ENCODE data around the gene NHP2. TPM values are rescaled to one million over a fixed set of nuclear protein-coding genes. Genes with fewer than 3 reads are reported as not detected.
A peak's percentile ranks its signal among the peaks of the same experiment; 100 is the strongest.

Gene NHP2
- total and polyA plus RNA-seq, 9 of the 15 experiments (the other 6 are each of a cell fraction or from before 2014, with no cell fraction given), result 52.8 to 622 (median 144) TPM

DNA sequence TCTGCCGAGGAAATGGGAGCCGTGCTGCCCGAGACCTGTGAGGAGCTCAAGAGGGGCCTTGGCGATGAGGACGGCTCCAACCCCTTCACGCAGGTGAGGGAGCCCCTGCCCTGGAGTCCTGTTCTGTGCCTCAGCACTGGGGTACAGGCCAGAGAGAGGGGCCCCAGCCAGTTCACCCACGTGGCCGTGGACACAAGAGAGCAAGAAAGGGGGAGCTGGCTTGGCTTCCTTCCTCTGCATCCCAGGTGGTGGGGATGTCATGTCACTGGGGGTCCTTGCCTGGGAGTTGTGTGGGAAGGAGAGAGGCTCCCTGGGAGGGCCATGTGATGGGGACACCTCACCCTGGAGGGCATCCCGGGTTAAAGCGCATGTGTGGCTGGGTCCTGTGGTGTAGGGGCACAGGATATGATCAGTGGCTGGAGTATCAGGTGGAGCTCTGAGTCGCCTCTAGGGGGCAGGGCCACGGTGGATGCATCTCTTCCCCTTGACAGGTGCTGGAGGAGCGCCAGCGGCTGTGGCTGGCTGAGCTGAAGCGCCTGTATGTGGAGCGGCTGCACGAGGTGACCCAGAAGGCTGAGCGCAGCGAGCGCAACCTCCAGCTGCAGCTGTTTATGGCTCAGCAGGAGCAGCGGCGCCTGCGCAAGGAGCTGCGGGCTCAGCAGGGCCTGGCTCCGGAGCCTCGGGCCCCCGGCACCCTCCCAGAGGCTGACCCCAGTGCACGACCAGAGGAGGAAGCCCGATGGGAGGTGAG lies 32.9 kb downstream of the NHP2 start (continued):
- no peak for TF ChIP-seq BRCA1 (IDR thresholded peaks at IDR 0.05)
- no peak for TF ChIP-seq BRCA1 (CRISPR knock-in tag; IDR thresholded peaks at IDR 0.05)
- TF ChIP-seq NONO (IDR thresholded peaks at IDR 0.05; ENCODE audit: low read depth in 2 of 2, low read length in 1 of 2), result no peak
- TF ChIP-seq WHSC1 (IDR thresholded peaks at IDR 0.05; ENCODE audit: low read length), result no peak
- TF ChIP-seq, protein P1, sequence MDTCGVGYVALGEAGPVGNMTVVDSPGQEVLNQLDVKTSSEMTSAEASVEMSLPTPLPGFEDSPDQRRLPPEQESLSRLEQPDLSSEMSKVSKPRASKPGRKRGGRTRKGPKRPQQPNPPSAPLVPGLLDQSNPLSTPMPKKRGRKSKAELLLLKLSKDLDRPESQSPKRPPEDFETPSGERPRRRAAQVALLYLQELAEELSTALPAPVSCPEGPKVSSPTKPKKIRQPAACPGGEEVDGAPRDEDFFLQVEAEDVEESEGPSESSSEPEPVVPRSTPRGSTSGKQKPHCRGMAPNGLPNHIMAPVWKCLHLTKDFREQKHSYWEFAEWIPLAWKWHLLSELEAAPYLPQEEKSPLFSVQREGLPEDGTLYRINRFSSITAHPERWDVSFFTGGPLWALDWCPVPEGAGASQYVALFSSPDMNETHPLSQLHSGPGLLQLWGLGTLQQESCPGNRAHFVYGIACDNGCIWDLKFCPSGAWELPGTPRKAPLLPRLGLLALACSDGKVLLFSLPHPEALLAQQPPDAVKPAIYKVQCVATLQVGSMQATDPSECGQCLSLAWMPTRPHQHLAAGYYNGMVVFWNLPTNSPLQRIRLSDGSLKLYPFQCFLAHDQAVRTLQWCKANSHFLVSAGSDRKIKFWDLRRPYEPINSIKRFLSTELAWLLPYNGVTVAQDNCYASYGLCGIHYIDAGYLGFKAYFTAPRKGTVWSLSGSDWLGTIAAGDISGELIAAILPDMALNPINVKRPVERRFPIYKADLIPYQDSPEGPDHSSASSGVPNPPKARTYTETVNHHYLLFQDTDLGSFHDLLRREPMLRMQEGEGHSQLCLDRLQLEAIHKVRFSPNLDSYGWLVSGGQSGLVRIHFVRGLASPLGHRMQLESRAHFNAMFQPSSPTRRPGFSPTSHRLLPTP (IDR thresholded peaks at IDR 0.05; ENCODE audit: borderline replicate concordance, extremely low read depth, insufficient read length), result no peak
- TF ChIP-seq XRCC5 (IDR thresholded peaks at IDR 0.05; ENCODE audit: low read depth, low read length), result 0 out of 2 replicates have a peak, but pooled peaks have one; percentile 62
- peak; percentile 68; the same call in 1 of the 2 replicates for TF ChIP-seq CBFB (CRISPR knock-in tag; IDR thresholded peaks at IDR 0.05)
- TF ChIP-seq, protein P2, sequence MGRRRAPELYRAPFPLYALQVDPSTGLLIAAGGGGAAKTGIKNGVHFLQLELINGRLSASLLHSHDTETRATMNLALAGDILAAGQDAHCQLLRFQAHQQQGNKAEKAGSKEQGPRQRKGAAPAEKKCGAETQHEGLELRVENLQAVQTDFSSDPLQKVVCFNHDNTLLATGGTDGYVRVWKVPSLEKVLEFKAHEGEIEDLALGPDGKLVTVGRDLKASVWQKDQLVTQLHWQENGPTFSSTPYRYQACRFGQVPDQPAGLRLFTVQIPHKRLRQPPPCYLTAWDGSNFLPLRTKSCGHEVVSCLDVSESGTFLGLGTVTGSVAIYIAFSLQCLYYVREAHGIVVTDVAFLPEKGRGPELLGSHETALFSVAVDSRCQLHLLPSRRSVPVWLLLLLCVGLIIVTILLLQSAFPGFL (CRISPR knock-in tag; IDR thresholded peaks at IDR 0.05), result no peak
- TF ChIP-seq, protein P3, sequence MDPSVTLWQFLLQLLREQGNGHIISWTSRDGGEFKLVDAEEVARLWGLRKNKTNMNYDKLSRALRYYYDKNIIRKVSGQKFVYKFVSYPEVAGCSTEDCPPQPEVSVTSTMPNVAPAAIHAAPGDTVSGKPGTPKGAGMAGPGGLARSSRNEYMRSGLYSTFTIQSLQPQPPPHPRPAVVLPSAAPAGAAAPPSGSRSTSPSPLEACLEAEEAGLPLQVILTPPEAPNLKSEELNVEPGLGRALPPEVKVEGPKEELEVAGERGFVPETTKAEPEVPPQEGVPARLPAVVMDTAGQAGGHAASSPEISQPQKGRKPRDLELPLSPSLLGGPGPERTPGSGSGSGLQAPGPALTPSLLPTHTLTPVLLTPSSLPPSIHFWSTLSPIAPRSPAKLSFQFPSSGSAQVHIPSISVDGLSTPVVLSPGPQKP (CRISPR knock-in tag; IDR thresholded peaks at IDR 0.05), result no peak
- TF ChIP-seq L3MBTL2 (IDR thresholded peaks at IDR 0.05), result peak; percentile 91
- peak; percentile 80; the same call in 1 of the 2 replicates for TF ChIP-seq HDGF (IDR thresholded peaks at IDR 0.05)
- no peak for TF ChIP-seq ADNP (tag; IDR thresholded peaks at IDR 0.05)
- no peak for TF ChIP-seq EZH2 (IDR thresholded peaks at IDR 0.05; ENCODE audit: borderline replicate concordance, low read depth, low read length)
- no peak for TF ChIP-seq TAF15 (IDR thresholded peaks at IDR 0.05; ENCODE audit: low read depth, low read length)
- no peak for TF ChIP-seq TAF9B (IDR thresholded peaks at IDR 0.05; ENCODE audit: partially characterized antibody)
- TF ChIP-seq MTF1 (CRISPR knock-in tag; IDR thresholded peaks at IDR 0.05; ENCODE audit: borderline replicate concordance), result no peak
- TF ChIP-seq TGIF2 (CRISPR knock-in tag; IDR thresholded peaks at IDR 0.05), result no peak
- TF ChIP-seq, protein P4, sequence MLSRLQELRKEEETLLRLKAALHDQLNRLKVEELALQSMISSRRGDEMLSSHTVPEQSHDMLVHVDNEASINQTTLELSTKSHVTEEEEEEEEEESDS (CRISPR knock-in tag; IDR thresholded peaks at IDR 0.05), result no peak
- no peak for TF ChIP-seq ZNF324 (CRISPR knock-in tag; IDR thresholded peaks at IDR 0.05)
- peak in 1 of 2 experiments; percentile 45; a peak in 1 of 4 replicates for TF ChIP-seq FOXA3 (CRISPR knock-in tag; conservative IDR thresholded peaks at IDR 0.05 in 1 of 2, IDR thresholded peaks at IDR 0.05 in 1 of 2)
- no peak for TF ChIP-seq TRIM28 (IDR thresholded peaks at IDR 0.05)
- TF ChIP-seq, protein P5, sequence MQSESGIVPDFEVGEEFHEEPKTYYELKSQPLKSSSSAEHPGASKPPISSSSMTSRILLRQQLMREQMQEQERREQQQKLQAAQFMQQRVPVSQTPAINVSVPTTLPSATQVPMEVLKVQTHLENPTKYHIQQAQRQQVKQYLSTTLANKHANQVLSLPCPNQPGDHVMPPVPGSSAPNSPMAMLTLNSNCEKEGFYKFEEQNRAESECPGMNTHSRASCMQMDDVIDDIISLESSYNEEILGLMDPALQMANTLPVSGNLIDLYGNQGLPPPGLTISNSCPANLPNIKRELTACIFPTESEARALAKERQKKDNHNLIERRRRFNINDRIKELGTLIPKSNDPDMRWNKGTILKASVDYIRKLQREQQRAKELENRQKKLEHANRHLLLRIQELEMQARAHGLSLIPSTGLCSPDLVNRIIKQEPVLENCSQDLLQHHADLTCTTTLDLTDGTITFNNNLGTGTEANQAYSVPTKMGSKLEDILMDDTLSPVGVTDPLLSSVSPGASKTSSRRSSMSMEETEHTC (IDR thresholded peaks at IDR 0.05), result no peak

Measured in K562 (cell line).